Measurements from ENCODE around the gene TOMM20L.
"Not testable (repeated sequence)": the region's sequence is repeated elsewhere in the genome, so short reads cannot be mapped to it uniquely, and the experiment has no call there.

The TOMM20L gene

GRCh38 chr14:58398495-58398894, 2.8 kb downstream of the TOMM20L start:
- no peak for TF ChIP-seq CTCF (IDR thresholded peaks at IDR 0.05; ENCODE audit: borderline replicate concordance, insufficient read depth, low read depth, low read length)
- no peak overlapping the region for H3K4me3 ChIP-seq (ENCODE audit: low read depth, low read length)

GRCh38 chr14:58398895-58399294, 3.2 kb downstream of the TOMM20L start:
- H3K4me3 ChIP-seq (ENCODE audit: low read depth, low read length), result no peak overlapping the region
- TF ChIP-seq CTCF (IDR thresholded peaks at IDR 0.05; ENCODE audit: borderline replicate concordance, insufficient read depth, low read depth, low read length), result no peak

- H3K4me3 ChIP-seq (ENCODE audit: low read depth, low read length), result no peak overlapping the region
- no peak for TF ChIP-seq CTCF (IDR thresholded peaks at IDR 0.05; ENCODE audit: borderline replicate concordance, insufficient read depth, low read depth, low read length)
Observed at GRCh38 chr14:58401587-58401986, 5.9 kb downstream of the TOMM20L start.

GRCh38 chr14:58408681-58409215, 13.0 kb downstream of the TOMM20L start:
- no peak overlapping the region for H3K4me3 ChIP-seq (ENCODE audit: low read depth, low read length)
- TF ChIP-seq CTCF (IDR thresholded peaks at IDR 0.05; ENCODE audit: borderline replicate concordance, insufficient read depth, low read depth, low read length), result no peak

- no peak for TF ChIP-seq CTCF (IDR thresholded peaks at IDR 0.05; ENCODE audit: borderline replicate concordance, insufficient read depth, low read depth, low read length)
- H3K4me3 ChIP-seq (ENCODE audit: low read depth, low read length), result no peak overlapping the region
Observed at GRCh38 chr14:58414845-58415244, 19.1 kb downstream of the TOMM20L start.

- no peak overlapping the region for H3K4me3 ChIP-seq (ENCODE audit: low read depth, low read length)
- no peak for TF ChIP-seq CTCF (IDR thresholded peaks at IDR 0.05; ENCODE audit: borderline replicate concordance, insufficient read depth, low read depth, low read length)
Observed at GRCh38 chr14:58415636-58416547, 20.2 kb downstream of the TOMM20L start.

GRCh38 chr14:58416934-58417333, 21.2 kb downstream of the TOMM20L start:
- not testable (repeated sequence) for H3K4me3 ChIP-seq (ENCODE audit: low read depth, low read length)

Measured in GM12875 (cell line).